Transverse colon (tissue), 3 donors: Measurements from ENCODE around the gene FANK1.
A peak's percentile ranks its signal among the peaks of the same experiment; 100 is the strongest.

Experiments used
- EP300 ChIP-seq: sonication (generic); formaldehyde crosslinking; IDR thresholded peaks from one replicate; pipeline ENCODE4 v1.6.1; 2017; ENCODE audit warnings: antibody characterized with exemption, low read depth
- TF ChIP-seq, protein P1 (sequence below), 5 experiments: fragments of 200-600 bp in 3 of 5; fragments of 450-650 bp in 2 of 5; sonication (generic) in 3 of 5; IDR thresholded peaks; 1 replicate in 2 of 5; 2 replicates in 3 of 5; pipeline ENCODE4 v1.5.1; 2016 to 2017; ENCODE audit warnings: antibody characterized with exemption in 5 of 5, inconsistent platforms in 3 of 5, mild to moderate bottlenecking in 2 of 5, moderate library complexity in 1 of 5

GRCh38 chr10:125868372-125868975 lies 27.9 kb upstream of the FANK1 start:
- TF ChIP-seq, protein P1, sequence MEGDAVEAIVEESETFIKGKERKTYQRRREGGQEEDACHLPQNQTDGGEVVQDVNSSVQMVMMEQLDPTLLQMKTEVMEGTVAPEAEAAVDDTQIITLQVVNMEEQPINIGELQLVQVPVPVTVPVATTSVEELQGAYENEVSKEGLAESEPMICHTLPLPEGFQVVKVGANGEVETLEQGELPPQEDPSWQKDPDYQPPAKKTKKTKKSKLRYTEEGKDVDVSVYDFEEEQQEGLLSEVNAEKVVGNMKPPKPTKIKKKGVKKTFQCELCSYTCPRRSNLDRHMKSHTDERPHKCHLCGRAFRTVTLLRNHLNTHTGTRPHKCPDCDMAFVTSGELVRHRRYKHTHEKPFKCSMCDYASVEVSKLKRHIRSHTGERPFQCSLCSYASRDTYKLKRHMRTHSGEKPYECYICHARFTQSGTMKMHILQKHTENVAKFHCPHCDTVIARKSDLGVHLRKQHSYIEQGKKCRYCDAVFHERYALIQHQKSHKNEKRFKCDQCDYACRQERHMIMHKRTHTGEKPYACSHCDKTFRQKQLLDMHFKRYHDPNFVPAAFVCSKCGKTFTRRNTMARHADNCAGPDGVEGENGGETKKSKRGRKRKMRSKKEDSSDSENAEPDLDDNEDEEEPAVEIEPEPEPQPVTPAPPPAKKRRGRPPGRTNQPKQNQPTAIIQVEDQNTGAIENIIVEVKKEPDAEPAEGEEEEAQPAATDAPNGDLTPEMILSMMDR (IDR thresholded peaks at IDR 0.05) = peak; percentile 78 to 84 (median 82)
- TF ChIP-seq EP300 = no peak
